Measurements from ENCODE around the gene SLC39A10. TPM values are rescaled to one million over a fixed set of nuclear protein-coding genes. Genes with fewer than 3 reads are reported as not detected.

SLC39A10 gene
- total and polyA plus RNA-seq, 8 donors, result 0.15 to 22.0 (median 3.1) TPM

GRCh38 chr2:195675783-195676427, 18.9 kb downstream of the SLC39A10 start:
- DNase-seq, result no peak
- Histone ChIP-seq H3K36me3 (peaks cover 0 to 8% (median 6%) of the 10 kb centered on the region in 4 donors), H3K9me3 (no peaks in the 10 kb centered on the region), H3K27ac (no peak overlapping the region), H3K27me3 (no peaks in the 10 kb centered on the region), H3K4me1 (no peaks in the 10 kb centered on the region), H3K4me3 (no peak overlapping the region)
- 95 to 97% (median 96%) methylated on average over 7 of the region's 7 CpGs for WGBS, 5 donors
- TF ChIP-seq POLR2A (IDR thresholded peaks at IDR 0.05) (no peak), POLR2AphosphoS5 (IDR thresholded peaks at IDR 0.05) (no peak), EP300 (IDR thresholded peaks at IDR 0.05) (no peak)
- TF ChIP-seq, protein P1, sequence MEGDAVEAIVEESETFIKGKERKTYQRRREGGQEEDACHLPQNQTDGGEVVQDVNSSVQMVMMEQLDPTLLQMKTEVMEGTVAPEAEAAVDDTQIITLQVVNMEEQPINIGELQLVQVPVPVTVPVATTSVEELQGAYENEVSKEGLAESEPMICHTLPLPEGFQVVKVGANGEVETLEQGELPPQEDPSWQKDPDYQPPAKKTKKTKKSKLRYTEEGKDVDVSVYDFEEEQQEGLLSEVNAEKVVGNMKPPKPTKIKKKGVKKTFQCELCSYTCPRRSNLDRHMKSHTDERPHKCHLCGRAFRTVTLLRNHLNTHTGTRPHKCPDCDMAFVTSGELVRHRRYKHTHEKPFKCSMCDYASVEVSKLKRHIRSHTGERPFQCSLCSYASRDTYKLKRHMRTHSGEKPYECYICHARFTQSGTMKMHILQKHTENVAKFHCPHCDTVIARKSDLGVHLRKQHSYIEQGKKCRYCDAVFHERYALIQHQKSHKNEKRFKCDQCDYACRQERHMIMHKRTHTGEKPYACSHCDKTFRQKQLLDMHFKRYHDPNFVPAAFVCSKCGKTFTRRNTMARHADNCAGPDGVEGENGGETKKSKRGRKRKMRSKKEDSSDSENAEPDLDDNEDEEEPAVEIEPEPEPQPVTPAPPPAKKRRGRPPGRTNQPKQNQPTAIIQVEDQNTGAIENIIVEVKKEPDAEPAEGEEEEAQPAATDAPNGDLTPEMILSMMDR (IDR thresholded peaks at IDR 0.05), result no peak
- intact Hi-C loops (cut with DNase I; ENCODE audit: low total_unique reads), result no loop called here

- no peak overlapping the region for H3K27ac ChIP-seq
- DNase-seq, result no peak
- 91 to 99% (median 98%) methylated on average over 2 of the region's 2 CpGs for WGBS, 5 donors
- intact Hi-C loops (cut with DNase I; ENCODE audit: low total_unique reads), result no loop called here
- H3K4me1 ChIP-seq, result no peaks in the 10 kb centered on the region
- peaks cover 0 to 10% (median 6%) of the 10 kb centered on the region in 4 donors for H3K36me3 ChIP-seq
- no peaks in the 10 kb centered on the region for H3K27me3 ChIP-seq
- no peak overlapping the region for H3K4me3 ChIP-seq
- H3K9me3 ChIP-seq, result no peaks in the 10 kb centered on the region
- no peak for TF ChIP-seq EP300 (IDR thresholded peaks at IDR 0.05)
- TF ChIP-seq POLR2AphosphoS5 (IDR thresholded peaks at IDR 0.05), result no peak
- TF ChIP-seq POLR2A (IDR thresholded peaks at IDR 0.05), result no peak
- TF ChIP-seq, protein P1 (IDR thresholded peaks at IDR 0.05), result no peak
Measured at GRCh38 chr2:195677290-195677689, 20.3 kb downstream of the SLC39A10 start.

DNA sequence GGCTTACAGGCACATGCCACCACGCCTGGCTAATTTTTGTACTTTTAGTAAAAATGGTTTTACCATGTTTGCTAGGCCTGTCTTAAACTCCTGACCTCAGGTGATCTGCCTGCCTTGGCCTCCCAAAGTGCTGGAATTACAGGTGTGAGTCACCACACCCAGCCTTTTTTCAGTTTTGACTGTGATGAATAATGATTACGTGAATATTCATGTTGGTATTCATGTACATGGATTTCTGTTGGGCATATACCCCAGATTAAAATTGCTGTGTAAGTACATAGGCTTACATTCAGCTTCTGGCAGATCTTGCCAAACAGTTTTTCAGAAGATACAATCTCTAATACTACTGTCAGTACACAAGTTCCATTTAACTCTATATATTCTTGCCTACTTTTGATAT, 20.9 kb downstream of the SLC39A10 start:
- WGBS, 5 donors, result 93 to 98% (median 98%) methylated on average over 2 of the region's 2 CpGs
- peaks cover 0 to 10% (median 6%) of the 10 kb centered on the region in 4 donors for H3K36me3 ChIP-seq
- intact Hi-C loops (cut with DNase I; ENCODE audit: low total_unique reads), result no loop called here

DNA sequence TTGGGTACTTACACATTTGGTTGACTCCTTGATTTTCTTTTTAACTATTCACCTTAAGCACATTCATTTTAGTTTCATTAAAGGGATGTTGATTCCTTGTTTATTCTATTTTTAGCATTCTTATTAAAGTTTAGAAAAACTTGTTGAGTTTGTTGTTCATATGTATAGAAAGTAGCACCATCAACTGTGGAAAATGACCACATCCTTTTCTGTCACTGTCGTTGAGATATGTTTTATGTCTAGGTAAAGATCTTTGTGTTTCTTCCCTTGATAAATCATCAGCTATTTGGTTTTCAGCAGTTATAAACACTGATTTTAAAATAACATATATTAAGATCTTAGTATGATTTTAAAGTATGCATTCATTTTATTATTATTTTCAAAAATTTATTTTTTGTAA, 25.1 kb downstream of the SLC39A10 start:
- Histone ChIP-seq H3K27ac (no peak overlapping the region), H3K4me3 (no peak overlapping the region), H3K27me3 (no peaks in the 10 kb centered on the region), H3K9me3 (no peaks in the 10 kb centered on the region), H3K36me3 (peaks cover 0 to 10% (median 6%) of the 10 kb centered on the region in 4 donors), H3K4me1 (no peaks in the 10 kb centered on the region)
- TF ChIP-seq POLR2A (IDR thresholded peaks at IDR 0.05) (no peak), EP300 (IDR thresholded peaks at IDR 0.05) (no peak), POLR2AphosphoS5 (IDR thresholded peaks at IDR 0.05) (no peak)
- TF ChIP-seq, protein P1 (IDR thresholded peaks at IDR 0.05), result no peak
- 80 to 90% (median 85%) methylated on average over 1 of the region's 1 CpG for WGBS, 5 donors
- intact Hi-C loops (cut with DNase I; ENCODE audit: low total_unique reads), result no loop called here
- no peak for DNase-seq

More for the DNA sequence above, 20.9 kb downstream of the SLC39A10 start:
- Histone ChIP-seq H3K4me1 (no peaks in the 10 kb centered on the region), H3K27ac (no peak overlapping the region), H3K27me3 (no peaks in the 10 kb centered on the region), H3K4me3 (no peak overlapping the region), H3K9me3 (no peaks in the 10 kb centered on the region)
- DNase-seq, result no peak
- no peak for TF ChIP-seq POLR2AphosphoS5 (IDR thresholded peaks at IDR 0.05)
- TF ChIP-seq EP300 (IDR thresholded peaks at IDR 0.05), result no peak
- TF ChIP-seq, protein P1 (IDR thresholded peaks at IDR 0.05), result no peak
- TF ChIP-seq POLR2A (IDR thresholded peaks at IDR 0.05), result no peak
